HG03025 (cell line): Measurements from ENCODE around the gene SPSB3.
"Not testable (repeated sequence)": the region's sequence is repeated elsewhere in the genome, so short reads cannot be mapped to it uniquely, and the experiment has no call there.

Source experiments
- ATAC-seq: cut with Tn5 transposase; IDR thresholded peaks from one replicate; pipeline ENCODE4 v1.9.1; 2021; ENCODE audit warnings: mild to moderate bottlenecking, moderate library complexity; ENCODE audit not compliant: unreplicated experiment, low FRiP score

SPSB3 gene

DNA sequence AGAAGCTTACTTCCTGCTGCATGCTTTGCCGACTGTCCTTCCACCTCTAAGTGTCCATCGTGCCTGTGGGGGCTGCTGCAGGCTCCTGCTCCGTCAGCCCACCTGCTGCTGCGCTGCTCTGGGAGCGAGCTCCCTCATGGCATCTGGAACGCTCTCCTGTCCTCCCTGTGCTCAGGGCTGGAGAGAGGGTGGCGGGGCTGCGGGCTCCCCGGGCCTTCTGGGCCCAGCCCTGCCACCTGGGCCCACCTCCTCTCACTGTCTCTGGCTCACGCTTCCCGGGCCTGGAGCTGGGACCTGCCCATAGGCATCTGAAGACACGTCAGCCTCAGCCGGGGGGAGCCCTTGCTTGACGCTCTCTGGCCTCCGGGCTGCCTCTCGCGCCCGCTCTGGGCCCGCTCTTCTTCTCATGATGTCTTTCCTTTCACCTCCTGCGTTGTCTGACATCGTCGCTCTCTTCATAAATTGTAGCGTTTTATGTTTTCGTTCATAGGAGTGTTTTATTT lies 38.0 kb downstream of the SPSB3 start:
- ATAC-seq: no peak

DNA sequence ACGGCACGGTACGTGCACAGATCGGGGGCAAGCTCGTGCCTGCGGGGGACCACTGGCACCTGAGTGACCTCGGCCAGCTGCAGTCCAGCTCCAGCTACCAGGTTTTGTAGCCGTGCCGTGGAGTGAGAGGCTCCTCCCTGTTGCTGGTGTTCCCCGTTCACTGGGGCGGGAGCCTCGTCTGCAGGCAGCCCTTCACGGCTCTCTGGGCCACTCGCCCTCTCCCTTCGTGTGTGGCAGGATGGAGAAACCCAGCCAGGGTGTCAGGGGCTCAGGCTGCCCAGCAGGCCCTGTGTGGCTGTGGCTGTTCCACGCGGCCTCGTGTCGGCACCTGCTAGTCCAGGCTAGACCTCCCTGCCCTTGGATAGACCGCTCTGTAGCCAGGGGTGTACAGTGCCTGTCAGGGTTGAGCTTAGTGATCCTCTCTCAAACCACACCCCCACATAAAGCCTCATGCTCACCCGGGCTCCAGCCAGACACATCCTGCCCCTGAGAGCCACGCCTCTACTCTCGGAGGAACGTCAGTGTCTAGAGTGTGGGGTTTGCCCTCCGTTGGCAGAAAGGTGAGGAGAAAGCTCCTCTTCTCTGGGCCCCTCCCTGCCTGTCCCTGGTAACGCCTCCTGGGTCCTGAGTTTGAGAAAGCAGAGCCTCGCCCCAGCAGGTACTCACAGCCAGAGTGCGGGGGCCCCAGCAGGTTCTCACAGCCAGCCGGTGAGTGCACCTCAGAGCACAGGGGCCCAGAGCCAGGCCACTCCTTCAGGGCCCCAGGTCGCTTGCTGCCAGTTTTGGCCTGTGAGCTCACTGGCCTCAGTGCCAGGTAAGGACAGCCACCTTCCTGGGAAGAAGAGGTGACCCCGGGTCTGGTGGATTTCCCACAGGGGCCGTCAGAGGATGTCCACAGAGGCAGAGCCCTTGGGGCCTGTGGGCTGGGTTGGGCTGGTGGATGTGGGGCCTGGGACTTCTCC lies 38.7 kb downstream of the SPSB3 start:
- ATAC-seq: no peak

DNA sequence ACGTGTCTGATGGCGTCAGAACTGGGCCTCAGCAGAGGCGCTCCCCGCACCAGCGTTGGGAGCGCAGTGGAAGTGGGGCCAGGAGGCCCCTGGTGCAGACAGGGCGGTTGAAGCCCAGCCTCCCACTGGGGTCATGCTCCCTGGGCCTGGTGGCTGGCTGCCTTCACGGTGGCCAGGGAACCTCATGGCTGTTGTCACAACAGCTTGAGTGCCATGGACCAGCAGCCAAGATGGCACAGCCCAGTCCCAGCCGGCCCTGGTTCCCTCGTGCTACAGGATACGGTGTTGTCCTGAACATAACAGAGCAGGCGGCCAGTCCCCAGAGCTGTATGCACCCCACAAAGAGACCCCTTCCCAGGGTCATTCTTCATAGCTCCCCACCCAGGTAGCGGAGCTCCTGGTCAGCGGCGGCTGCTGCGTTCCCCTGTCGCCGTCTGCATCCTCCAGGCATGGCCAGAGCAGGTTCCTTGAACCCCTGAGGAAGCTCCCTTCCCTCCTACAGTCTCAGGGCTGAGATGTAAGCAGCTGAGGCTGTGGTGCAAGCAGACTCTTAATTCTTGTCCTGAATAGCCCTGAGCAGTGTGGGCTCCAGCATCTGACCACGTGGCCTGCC lies 40.7 kb downstream of the SPSB3 start:
- no peak for ATAC-seq

DNA sequence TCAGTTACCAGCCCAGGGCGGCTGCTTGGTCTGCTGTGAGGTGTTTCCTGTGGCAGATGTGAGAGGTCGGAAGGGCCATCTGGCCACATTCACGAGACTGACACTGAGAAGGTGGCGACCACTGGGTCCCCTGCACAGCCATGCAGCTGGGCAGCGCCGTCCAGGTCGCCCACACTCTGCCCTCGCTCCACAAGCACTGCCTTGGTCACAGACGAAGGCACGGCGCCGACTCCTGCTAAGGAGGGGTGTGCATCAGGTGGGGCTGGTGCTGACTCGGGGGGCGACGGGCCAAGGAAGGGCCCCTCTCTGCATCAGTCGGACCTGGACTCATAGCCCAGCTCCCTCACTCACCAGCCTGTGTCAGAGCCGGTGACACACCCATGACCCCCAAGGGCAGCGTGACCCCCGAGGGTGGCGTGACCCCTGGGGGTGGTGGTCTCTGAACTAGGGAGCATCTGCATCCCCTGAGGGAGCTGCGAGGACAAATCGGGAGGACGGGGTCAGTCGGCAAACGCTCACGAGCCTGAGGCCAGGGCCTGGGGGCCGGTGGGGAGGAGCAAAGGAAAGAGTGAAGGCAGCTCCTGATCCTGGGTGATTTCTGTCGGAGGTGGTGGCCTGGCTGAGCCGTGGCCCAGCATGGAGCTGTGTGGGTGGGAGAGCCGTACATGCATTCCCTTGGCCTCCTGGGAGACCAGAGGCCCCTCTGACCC lies 41.4 kb downstream of the SPSB3 start:
- no peak for ATAC-seq

DNA sequence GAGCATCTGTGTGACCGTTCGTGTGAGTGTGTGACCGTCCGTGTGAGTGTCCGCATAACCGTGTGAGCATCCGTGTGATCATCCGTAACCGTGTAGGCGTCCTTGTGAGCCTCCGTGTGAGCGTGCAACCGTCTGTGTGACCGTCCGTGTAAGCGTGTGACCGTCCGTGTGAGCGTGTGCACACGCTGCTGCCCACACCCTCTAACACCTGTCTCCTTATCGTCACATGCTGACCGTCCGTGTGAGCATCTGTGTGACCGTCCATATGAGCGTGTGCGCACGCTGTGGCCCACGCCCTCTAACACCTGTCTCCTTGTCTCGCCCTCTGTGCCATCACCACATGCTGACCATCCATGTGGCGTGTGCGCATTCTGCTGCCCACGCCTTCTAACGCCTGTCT lies 42.1 kb downstream of the SPSB3 start:
- no peak for ATAC-seq

DNA sequence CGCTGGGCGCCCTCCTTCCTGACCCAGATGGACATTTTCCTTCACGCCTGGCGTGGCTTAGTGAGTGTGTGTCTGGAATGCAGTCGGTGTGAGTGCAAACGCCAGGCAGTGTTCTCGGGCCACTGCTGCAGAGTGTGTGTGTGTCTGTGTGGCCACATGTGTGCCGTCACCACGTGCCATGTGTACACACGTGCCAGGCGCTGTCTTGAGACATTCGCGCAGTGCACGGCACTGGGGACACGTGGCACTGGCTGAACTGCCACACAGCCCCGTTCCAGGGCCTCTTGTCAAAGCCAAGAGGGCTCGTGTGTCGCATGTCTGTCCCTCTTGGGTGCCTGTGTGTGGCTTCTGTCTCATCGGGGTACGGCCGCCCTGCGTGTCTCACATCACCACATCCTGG lies 47.6 kb downstream of the SPSB3 start:
- ATAC-seq: no peak

DNA sequence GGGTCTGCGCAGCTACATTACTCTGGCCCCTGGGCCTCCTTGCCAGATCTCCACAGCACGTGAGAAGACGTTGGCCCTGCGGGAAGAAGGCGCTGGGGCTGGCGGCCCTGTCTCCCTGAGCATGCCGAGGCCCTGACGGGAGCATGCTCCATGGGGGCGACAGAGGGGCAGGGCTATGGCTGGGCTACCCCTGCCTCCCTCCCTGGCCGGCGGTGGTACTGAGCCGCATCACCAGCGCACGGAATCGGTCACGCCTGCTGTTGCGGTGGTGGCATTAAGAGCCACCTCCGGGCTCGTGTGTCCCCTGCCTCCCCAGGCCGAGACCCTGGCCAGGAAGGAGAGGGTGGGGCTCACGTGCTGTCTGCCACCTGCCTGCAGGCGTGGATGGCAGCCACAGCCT lies 48.2 kb downstream of the SPSB3 start:
- no peak for ATAC-seq

DNA sequence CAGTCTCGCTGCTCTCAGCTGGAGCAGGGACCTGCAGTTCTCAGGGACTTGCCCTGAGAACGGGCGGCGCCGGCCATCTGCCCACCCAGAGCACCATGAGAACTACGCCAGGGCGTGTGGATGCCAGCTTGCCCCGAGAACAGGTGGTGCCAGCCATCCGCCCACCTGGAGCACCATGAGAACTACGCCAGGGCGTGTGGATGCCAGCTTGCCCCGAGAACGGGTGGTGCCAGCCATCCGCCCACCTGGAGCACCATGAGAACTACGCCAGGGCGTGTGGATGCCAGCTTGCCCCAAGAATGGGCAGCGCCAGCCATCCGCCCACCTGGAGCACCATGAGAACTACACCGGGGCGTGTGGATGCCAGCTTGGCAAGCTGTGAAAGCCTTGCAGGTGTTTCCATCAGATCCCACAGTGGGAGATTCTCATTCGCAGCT lies 49.8 kb downstream of the SPSB3 start:
- ATAC-seq: not testable (repeated sequence)

DNA sequence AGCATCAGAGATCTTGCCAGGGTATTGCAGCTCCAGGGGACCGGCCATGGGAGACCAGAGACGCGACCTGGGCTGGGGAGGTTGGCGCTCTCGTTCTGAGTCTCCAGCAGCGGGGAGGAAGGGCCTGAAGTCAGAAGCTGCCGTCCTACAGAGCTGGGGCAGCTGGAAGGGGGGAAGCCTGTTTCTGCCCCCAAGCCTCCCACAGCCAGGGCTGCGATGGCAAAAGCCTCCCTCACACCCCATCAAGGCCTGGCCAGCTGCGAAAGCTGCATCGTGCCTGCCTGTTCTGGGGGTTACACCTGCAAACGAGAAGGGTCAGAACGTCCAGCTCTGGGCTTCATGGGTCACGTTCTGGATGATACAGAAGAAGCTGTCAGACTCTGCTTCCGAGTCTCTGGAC lies 50.3 kb downstream of the SPSB3 start:
- no peak for ATAC-seq

DNA sequence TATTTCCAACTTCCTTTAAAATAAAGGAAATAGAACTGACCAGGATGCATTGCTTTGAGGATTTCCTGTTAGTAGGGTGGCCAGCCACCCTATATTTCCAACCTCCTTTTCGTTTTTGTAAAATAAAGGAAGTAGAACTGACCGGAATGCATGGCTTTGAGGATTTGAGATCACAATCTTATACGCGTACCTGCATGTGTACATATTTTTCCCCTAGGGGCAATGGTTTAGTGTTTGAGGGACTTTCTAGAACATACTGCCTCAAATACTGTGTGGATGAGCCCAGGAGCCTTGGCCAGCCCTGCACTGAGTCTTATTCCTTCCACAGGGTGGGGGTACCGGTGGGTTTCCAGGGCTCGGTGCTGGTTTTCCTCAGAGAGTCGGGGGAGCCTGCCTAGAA lies 50.8 kb downstream of the SPSB3 start:
- ATAC-seq: no peak

DNA sequence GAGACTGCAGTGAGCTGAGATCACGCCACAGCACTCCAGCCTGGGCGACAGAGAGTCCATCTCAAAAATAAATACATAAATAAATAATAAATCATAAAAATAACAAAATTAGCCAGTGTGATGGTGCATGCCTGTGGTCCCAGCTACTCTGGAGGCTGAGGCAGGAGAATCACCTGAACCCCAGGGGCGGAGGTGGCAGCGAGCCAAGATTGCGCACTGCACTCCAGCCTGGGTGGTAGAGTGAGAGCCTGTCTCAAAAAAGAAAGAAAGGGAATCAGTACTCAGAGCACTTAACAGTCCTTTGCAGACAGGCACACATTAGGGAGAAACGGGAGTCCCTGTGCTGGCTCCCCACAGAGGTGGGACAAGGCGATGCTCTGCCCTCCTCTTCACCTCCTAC lies 51.3 kb downstream of the SPSB3 start:
- ATAC-seq: no peak

DNA sequence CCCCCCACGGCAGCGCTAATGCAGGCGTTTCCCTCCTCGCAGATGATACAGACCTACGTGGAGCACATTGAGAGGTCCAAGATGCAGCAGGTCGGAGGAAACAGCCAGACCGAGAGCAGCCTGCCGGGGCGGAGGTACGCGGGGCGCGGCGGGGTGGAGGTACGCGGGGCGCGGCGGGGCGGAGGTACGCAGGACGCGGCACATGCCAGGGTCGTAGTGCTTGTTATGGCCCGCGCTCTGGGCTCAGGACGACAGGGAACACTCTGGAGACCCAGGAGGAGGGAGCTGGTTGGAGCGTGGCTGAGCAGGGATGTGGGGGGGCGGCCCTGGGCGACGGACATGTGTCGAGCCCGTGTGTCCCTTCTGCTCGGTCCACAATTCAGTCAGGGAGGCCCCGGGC lies 52.9 kb downstream of the SPSB3 start:
- ATAC-seq: no peak

DNA sequence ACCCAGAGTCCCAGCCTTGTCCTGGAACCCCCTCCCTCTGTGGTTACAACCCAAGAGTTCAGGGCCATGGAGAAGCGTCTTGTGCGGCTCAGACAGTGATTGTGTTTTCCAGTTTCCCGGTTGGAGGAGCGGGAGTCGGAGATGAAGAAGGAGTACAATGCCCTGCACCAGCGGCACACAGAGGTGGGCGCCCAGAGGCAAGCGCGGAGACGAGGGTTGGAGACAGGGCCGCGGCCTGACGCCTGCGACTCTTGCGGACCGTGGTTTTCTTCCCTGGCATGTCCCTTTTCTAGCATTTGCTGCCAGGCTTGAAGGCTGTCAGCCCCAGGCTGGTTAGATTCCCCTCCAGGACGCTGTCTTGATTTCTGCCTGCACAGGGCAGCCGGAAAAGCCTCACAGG lies 53.3 kb downstream of the SPSB3 start:
- no peak for ATAC-seq

DNA sequence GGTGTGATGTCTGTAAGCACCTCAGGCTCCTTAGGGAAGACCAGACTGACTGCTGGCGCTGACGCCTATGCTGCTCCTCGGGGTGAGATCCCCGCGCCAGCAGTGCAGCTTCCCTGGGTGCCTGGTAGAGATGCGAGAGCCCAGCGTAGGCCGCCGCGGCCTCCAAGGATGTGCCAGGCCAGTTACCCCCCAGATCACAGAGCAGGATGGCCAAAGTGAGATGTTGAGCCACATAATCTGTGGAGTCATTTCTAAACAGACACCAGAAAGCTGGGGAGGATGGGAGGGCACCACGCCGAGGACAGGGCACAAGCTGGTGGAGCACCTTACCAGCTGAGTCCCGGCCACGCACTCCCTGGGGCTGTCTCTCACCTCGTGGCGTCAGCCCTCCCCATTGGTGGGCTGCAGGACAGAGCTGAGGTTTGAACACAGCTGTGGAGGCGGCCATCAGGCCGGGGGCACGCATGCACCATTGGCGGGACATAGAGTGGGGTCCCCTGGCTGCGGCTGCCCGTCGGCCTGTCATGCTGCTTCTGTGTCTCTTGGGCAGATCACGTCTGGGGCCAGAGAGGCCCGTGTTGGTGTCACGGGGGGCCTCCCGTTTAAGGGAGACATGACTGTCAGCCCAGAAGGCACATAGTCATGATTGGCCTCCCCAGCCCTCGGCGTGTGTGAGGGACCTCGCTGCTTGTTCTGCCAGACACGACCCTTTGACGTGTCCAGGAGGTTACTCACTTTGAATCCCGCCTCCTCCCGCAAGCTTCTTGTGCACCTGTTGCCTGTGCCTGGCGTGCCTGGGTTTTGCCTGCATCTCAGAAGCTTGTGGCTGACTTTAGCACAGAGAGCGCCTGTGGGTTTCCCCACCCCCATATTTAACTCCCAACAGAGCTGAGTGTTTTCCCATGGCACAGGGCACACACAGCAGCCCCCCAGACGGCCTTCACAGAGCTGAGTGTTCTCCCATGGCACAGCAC lies 54.4 kb downstream of the SPSB3 start:
- no peak for ATAC-seq
